Stimulated activated CD8-positive, alpha-beta memory T cell treated with anti-CD3 and anti-CD28 coated beads, Interleukin-7, amount 100 ng/mL, for 24 hours (primary cell): ENCODE data around the gene ODC1.
"Not testable (repeated sequence)": the region's sequence is repeated elsewhere in the genome, so short reads cannot be mapped to it uniquely, and the experiment has no call there.

Experiments used
- DNase-seq: peaks from one replicate; pipeline ENCODE4 v3.0.0-alpha.2; 2020; ENCODE audit warnings: low read depth

The ODC1 gene

GRCh38 chr2:10447895-10448575 lies at the start of gene ODC1:
ODC1 (minus strand) TSS chr2:10448327; CDS start chr2:10445032, 3,295 bp downstream.
- peak; percentile 99 for DNase-seq

- peak; percentile 36 for DNase-seq
Observed at GRCh38 chr2:10497797-10498251, 49.7 kb upstream of the ODC1 start.

- DNase-seq = no peak
Observed at GRCh38 chr2:10495988-10496313, 47.8 kb upstream of the ODC1 start.

GRCh38 chr2:10495311-10495987 lies 47.3 kb upstream of the ODC1 start:
- DNase-seq = no peak

GRCh38 chr2:10494351-10495066 lies 46.4 kb upstream of the ODC1 start:
- no peak for DNase-seq

- peak; percentile 49 for DNase-seq
Observed at GRCh38 chr2:10493634-10494281, 45.6 kb upstream of the ODC1 start.

- DNase-seq = no peak
Observed at GRCh38 chr2:10493075-10493633, 45.0 kb upstream of the ODC1 start.

GRCh38 chr2:10490806-10491291 lies 42.7 kb upstream of the ODC1 start:
- DNase-seq = no peak

GRCh38 chr2:10489842-10490555 lies 41.9 kb upstream of the ODC1 start:
- DNase-seq = no peak

GRCh38 chr2:10488142-10488541 lies 40.0 kb upstream of the ODC1 start:
- DNase-seq = not testable (repeated sequence)

GRCh38 chr2:10487741-10488104 lies 39.6 kb upstream of the ODC1 start:
- DNase-seq = not testable (repeated sequence)

GRCh38 chr2:10487081-10487740 lies 39.1 kb upstream of the ODC1 start:
- DNase-seq = no peak

GRCh38 chr2:10486601-10487079 lies 38.5 kb upstream of the ODC1 start:
- DNase-seq = no peak

- DNase-seq = no peak
Observed at GRCh38 chr2:10486091-10486490, 38.0 kb upstream of the ODC1 start.

GRCh38 chr2:10482913-10483312 lies 34.8 kb upstream of the ODC1 start:
- DNase-seq = no peak

GRCh38 chr2:10482460-10482859 lies 34.3 kb upstream of the ODC1 start:
- DNase-seq = no peak

- no peak for DNase-seq
Observed at GRCh38 chr2:10481666-10482157, 33.6 kb upstream of the ODC1 start.

- DNase-seq = no peak
Observed at GRCh38 chr2:10481055-10481665, 33.0 kb upstream of the ODC1 start.

- no peak for DNase-seq
Observed at GRCh38 chr2:10480359-10480949, 32.3 kb upstream of the ODC1 start.

GRCh38 chr2:10478916-10479315 lies 30.8 kb upstream of the ODC1 start:
- DNase-seq = no peak
